NT2/D1 (cell line): ENCODE results near the gene PSMC5.
"Not testable (repeated sequence)": the region's sequence is repeated elsewhere in the genome, so short reads cannot be mapped to it uniquely, and the experiment has no call there.

Experiments
- DNase-seq: peaks from one replicate; pipeline ENCODE4 v3.0.0-alpha.2; 2011; ENCODE audit warnings: low read depth, low spot score
- H3K27me3 ChIP-seq: 2 replicates; pipeline ENCODE4 v1.6.0; 2011; ENCODE audit warnings: mild to moderate bottlenecking; ENCODE audit not compliant: insufficient read length, insufficient read depth
- H3K36me3 ChIP-seq: 2 replicates; pipeline ENCODE4 v1.6.1; 2011; ENCODE audit warnings: mild to moderate bottlenecking, low read length, mixed read lengths; ENCODE audit not compliant: insufficient read depth, insufficient read length
- H3K4me1 ChIP-seq: 2 replicates; pipeline ENCODE4 v1.5.1; 2011; ENCODE audit not compliant: insufficient read depth, insufficient read length
- H3K4me3 ChIP-seq: 2 replicates; pipeline ENCODE4 v1.5.1; 2011; ENCODE audit warnings: low read depth; ENCODE audit not compliant: insufficient read length
- H3K9ac ChIP-seq: 2 replicates; pipeline ENCODE4 v1.6.0; 2011; ENCODE audit warnings: low read depth; ENCODE audit not compliant: insufficient read length
- H3K9me3 ChIP-seq: 2 replicates; pipeline ENCODE4 v1.5.1; 2011; ENCODE audit warnings: mild to moderate bottlenecking, low read length; ENCODE audit not compliant: insufficient read depth
- SUZ12 ChIP-seq: IDR thresholded peaks from 2 replicates; pipeline ENCODE4 v1.6.1; 2011; ENCODE audit not compliant: insufficient read length, insufficient read depth; ENCODE audit errors: extremely low read depth
- YY1 ChIP-seq: IDR thresholded peaks from 2 replicates; pipeline ENCODE4 v1.6.1; 2011; ENCODE audit not compliant: insufficient read length, insufficient read depth
- ZNF274 ChIP-seq: IDR thresholded peaks from 2 replicates; pipeline ENCODE4 v1.6.1; 2011; ENCODE audit warnings: mild to moderate bottlenecking, low read depth, low read length

PSMC5 gene

DNA sequence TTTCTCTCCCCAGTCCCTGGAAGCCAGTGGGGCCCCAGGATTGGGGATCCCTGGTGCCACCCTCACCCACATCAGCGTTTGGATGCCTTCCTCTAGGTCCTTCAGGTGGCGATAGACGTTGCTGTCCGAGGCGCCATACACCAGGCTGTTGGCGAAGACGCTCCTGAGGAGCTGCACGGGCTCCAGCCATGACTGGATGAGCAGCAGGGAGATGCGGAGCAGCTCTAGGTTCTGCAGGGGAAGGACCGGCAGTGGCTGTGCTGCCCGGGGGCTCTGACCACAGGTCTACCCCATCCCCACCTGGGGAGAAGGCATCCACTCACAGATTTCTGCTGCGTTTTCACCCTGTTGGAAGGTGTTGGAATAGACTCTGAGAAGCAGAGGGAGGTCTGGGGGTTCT is 53.5 kb downstream of the PSMC5 start:
- Histone ChIP-seq H3K4me1 (peaks cover 11% of the 10 kb centered on the region), H3K4me3 (no peak overlapping the region), H3K9ac (no peak overlapping the region), H3K9me3 (no peaks in the 10 kb centered on the region), H3K27me3 (no peaks in the 10 kb centered on the region), H3K36me3 (no peaks in the 10 kb centered on the region)
- no peak for DNase-seq
- no peak for TF ChIP-seq SUZ12
- no peak for TF ChIP-seq ZNF274
- TF ChIP-seq YY1: no peak

DNA sequence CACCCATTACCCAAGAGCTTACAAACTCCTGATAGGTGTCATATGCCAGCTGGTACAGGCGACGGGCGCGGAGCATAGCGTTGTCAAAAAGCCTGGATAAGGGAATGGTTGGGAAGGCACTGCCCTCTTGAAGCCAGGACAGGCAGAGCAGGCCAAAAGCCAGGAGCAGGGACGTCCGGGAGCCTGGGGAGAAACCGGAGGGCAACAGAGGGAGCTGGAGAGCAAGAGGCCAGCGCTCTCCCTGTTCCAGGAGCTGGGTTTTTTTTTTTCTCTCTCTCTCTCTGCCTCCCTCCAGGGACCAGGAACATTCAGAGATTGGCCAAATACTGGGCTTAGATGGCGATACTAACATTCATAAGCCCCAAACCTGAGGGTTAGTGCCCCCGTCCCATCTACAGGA is 54.1 kb downstream of the PSMC5 start:
- not testable (repeated sequence) for H3K4me3 ChIP-seq, H3K9me3 ChIP-seq, H3K36me3 ChIP-seq, DNase-seq, H3K27me3 ChIP-seq
- Histone ChIP-seq H3K9ac (peak overlapping the region; percentile 10), H3K4me1 (peaks cover 11% of the 10 kb centered on the region)
